GM21717 (cell line): ENCODE measurements around the gene NTM.

Experiments
- ATAC-seq: cut with Tn5 transposase; IDR thresholded peaks from one replicate; pipeline ENCODE4 v1.9.1; 2021; ENCODE audit warnings: mild to moderate bottlenecking, moderate library complexity; ENCODE audit not compliant: unreplicated experiment

Gene NTM

DNA sequence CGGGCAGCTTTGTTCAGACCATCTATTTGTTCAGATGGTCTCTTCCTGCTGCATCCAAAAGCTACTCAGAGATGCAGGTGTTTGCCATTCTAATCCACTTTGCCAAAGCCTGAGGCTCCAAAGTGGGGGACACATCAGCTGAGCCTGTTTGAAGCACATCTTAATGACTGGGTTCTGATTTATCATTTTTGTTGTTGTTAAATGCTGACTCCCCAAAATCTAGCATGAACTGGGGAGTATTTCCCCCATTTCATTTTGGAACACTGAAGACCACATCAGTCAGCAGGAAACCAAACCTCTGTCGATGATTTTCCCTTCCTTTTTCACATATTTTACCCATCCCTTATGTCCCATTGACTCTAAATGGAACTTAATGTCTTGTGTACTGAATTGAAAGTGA is 262.6 kb downstream of the NTM start:
- no peak for ATAC-seq

DNA sequence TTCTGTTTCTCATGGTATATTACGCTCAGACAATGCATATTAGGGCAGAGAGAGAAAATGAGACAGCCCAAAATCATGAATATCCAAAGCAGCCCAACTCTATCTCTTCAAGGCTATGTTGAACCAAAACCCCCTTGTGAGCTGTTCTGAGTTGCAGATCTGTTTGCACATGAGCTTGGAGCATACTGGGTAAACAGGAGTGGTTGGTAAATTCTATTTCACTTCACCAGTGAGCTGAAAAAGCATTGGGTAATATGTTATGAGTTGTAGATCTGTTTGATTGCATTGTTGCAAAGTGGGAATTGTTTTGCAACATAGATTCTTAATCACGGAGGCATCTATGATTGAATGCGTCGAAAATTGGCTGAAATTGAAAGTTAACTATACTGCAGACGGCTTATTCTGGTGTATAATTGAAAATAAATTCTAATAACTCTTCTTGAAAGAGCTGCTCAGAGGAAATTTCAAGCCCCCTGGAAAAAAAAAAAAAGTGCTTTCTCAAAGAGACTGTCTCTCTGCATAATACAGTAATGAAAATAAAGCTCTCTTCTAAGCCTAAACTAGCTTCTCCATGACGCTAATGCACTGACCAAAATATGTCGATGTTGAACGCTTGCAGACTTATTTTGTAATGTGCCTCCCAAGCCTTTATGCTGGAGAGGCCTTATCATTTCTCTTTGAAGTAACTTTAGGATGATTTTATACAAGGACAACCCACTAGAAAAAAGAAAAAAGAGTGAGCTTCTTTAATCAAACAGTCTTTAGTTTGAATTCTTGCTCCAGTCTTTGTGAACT is 263.7 kb downstream of the NTM start:
- ATAC-seq = no peak

DNA sequence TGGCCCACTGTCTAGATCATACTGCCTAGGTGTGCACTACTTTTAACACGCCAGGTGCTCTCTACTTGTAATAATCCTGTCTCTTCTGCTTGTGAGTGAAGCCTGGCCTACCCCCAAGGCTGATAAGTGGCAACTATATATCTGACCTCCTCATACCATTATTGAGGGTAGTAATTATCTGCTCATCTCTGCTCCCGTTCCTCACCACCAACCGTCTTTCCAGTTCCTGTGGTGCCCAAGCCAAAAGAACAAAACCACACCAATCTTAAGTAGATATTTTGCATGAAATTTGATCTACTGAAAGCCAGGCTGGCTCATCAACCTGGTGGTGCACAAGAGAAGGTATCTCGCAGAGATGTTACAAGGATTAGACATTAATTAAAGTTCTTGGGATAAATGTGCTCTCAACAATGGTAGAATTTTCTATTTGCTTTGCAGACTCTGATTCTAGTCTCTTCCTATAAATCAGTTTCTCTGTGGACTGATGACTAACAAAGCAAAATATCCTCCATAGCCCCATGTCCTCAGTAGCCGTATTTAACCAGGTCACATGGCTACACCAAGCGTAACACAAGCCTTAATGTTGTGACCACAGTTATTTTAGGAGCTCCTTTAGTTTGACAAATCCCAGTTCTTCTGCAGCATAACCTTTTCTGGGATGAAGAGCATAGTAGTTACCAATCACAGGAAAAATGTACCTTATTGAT is 267.2 kb downstream of the NTM start:
- ATAC-seq = no peak

DNA sequence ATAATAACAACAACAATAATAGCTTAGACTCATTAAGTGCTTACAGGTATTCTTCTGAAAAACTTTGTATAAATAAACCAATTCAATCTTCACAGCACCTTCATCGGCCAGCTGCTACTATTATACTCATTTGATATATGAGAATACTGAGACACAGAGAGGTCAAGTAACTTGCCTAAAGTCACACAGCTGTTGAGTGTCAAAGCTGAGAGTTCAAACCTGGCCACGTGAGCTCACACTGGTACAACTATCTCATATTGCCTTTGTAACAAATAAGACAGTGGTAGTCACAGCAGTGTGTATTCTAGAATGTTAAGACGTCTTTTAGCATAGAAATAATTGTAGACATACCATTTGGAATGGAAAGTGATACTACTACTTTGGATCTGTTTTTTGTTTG is 268.5 kb downstream of the NTM start:
- ATAC-seq = no peak

DNA sequence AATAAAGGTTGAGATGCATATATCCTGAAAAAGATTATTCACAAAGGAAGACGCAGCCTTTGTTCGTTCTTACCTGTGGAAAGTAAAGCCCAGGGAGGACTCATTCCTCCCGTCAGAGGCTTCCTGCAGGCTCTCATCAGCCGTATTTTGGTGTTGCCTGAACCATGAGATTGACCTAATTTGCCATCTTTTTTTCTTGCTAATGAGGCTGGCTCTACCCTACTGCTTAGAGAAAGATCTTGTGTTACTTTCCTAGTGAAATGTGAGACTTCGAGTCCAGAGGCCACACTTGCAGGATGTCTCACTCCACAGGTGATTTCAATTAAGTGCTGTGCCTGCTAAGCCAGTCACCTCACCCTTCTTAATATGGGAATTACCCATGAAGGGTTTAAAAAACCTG is 269.9 kb downstream of the NTM start:
- no peak for ATAC-seq

DNA sequence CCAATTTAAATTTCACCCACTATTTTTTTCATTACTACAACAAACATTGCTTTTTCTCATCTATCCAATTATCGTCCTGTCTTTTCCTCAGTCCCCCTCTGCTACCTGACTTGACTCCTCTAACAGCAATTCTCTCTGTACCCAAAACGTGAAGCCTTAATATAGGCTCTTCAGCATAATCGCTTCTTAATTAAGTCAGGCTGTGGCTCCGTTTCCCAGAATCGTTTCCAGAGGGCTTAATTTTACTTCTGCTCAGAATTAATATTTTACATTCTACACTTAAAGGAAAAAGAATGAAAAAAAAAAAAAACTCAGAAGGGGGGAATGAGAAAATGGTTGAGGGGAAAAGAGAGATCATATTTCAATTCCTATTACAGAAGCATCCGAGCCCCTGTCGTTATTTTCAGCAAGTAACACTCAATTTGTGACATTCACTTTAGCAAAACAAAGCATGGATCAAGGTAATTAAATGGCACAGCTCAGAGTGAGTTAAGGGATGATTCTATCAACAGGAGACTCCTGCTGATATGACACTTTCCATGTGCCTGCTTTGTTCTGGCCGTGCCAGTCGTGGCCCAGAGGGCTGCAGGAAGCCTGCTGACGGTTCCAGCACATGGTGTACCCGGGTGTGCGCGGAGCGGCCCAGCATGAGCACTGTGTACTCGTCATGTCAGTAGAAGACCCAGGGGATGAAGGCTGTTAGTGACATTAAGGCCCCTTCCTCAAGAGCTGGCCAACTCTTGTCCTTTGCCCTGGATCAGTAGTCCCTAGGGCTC is 272.5 kb downstream of the NTM start:
- no peak for ATAC-seq

DNA sequence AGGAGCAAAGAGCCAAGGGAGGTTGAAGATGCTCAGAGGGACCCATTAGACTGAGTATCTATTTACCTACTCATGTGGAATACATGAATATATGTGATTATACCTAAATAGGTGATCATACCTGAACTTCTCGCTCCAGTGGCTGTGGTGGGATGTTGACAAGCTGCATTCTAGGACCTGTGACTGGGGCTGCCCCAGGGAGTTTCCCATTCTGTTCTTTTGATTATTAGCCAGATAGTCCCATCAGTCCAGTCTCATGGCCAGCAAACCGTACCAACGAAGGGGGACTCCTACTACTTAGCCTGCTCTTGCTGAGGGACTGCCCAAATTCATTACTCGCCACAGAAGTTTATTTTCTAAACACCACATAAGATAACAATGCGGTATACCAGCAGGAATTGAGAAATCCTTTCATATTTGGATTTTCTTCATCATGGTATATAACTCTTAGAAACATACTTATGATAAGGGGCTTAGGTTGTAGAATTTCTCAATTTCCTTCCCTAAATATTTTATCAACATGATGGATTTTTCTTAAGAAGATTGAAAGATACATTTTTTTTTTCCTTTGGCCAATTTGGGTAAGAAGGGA is 273.9 kb downstream of the NTM start:
- no peak for ATAC-seq

DNA sequence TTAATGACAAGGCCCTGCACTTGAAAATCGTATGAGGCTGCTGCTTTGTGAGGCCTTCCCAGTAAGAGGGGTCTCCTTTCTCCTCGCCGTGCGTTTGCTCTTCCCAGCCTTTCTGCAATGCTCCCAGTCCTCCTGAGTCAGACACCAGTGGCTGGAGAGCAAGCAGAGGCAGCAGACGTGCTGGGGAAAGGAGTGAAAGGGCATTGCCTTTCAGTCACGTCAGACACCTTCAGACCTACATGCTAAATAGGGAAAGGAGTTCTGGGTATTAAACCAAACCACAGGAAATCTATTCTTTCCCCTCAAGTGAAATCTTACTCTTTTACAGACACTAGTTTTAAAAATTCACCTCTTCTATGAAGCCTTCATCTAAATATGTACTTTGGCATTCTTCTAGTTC is 274.8 kb downstream of the NTM start:
- no peak for ATAC-seq

DNA sequence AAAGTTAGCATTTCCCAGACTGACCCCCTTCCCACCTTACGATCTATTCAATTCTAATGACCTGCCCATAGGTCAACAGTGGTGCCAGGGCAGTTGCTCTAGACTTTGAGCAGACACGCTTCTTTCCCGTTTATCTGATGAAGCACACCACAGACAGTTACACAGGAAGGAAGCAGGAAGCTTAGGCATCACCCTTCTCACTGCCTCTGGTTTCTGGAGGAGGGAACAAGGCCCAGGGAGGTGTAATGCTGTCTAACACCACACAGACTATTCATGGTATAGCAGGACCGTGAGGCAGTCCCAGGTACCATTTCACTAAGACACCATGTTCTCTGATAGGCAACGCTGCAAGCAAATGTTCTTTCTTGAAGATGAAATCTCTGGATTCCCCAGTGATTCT is 279.4 kb downstream of the NTM start:
- ATAC-seq = no peak

DNA sequence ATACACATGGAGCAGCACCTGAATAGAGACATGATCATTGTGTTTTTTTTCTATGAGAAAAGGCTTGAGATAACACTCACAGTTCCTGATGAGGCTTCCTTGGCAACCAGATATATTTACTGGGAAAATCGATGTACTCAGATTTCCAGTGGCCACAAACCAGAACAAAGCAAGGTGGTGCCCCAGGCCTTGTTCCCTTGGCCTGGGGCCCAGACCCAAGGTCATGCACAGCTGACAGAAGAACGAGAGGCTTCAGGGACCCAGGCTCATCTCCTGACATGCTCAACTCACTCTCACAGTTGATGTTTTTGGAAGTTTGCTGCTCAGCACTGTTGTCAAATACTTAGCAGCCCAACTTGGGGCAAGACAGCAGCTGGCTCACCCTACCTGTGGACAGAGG is 281.8 kb downstream of the NTM start:
- no peak for ATAC-seq

DNA sequence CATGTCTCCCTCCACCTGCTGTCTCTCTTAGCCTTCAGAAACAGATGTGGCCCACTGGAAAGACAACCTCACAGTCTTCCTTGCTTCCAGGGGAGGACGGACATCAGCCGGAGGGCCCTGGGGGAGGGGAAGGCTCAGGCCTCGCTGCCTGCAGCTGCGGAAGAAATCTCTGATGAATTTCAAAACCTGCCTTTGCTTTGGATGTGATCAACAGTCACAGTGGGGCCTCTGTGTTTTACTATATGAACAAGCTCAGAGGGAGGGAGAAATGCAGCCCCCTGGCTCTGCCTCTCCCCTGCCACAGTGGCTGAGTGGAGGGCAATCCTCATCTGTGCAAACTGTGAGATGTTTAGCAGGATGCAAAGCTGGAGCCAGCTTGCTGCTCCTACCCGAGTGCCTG is 282.8 kb downstream of the NTM start:
- ATAC-seq = no peak

DNA sequence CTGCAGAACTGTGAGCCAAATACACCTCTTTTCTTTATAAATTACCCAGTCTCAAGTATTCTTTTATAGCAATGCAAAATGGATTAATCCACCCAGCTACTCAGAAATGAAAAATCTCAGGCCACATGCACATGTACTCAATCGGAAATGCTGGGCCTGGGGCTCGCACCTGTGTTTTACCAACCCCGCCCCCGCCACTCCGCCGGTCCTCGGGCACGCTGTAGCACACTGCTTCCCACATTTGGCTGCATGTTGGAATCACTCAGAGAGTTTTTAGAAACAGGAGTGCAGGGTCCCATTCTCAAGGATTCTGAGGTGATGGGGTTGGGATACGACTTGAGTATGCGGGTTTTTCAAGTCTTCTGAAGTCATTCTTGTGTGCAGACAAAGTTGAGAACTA is 284.4 kb downstream of the NTM start:
- no peak for ATAC-seq

DNA sequence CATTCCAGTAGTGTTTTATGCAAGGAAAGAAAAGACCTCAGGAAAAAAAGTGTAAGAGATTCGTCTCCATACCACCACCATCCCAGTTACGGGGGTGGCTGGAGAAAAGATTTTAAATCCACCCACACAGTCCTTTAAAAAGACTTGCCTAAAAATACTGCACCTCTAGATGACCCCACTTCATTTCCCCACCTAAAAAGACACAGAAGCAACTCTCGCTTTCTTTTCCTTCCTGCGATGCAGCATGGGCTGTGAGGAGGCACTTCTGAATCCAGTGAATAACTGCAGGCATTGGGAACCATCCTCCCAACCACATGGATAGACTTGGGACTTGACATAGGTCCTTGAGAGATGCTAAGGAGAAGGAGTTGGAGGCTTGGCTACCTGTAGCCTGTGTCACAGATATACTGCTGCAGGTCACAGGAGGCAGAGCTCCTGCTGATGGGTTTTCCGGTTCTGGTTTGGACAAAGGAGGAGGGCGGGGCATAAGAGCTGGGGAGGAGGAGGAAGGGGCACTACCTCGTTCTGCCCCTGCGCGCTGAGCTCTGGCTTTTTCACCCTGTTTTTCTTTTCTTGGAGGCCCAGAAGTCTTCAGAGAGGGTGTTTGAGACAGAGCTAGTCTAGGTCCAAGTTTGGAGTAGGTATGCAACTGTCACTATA is 285.9 kb downstream of the NTM start:
- no peak for ATAC-seq

DNA sequence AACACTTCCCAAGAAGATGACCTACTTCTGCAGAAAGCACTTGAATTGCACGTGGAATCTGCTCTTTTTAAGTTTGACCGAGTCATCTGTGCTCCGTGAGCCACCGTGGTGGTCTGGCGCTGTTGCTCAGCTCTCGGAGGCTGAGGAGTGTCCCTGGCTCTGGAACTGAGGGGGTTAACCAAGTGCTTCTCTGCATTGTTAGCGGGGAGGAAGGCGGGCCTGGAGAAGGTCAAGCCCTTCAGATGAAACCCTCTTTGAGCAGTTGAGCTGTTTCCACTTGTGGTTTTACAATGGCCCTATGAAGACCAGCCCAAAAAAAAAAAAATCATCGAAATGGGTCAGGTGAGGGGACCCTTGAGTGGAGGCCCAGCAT is 286.4 kb downstream of the NTM start:
- ATAC-seq = no peak

DNA sequence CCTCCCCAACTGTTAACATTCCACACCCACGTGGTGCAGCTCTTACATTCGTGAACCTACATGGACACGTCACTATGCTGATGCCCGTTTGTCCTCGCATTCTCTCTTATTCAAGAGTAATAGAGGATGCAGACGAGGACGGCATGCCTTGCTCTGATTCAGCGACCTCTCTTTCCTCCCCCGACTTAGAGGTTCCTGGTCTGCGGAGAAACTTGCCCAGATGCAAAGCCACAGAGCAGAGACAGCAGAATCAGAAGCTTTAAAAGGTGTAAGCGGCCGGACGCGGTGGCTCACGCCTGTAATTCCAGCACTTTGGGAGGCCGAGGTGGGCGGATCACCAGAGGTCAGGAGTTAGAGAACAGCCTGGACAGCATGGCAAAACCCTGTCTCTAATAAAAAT is 288.0 kb downstream of the NTM start:
- no peak for ATAC-seq

DNA sequence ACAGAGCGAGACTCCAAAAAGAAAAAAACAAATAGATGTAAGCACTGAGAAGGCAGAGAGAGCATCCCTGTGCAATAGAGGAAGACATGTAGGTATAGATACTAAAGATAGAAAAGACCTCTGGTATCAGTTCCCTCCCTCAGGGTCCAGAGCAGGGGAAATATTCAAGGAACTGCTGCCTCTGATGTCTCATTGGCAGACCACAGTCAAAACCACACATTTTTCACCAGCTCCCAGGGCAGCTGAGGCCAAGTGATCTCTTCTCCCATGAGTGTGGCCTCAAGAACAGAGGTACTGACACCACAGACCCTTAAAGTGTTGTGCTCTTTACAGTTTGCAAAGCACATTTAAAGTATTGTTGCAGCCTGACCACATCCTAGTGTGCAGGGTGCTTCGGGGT is 288.5 kb downstream of the NTM start:
- peak; percentile 79 for ATAC-seq

DNA sequence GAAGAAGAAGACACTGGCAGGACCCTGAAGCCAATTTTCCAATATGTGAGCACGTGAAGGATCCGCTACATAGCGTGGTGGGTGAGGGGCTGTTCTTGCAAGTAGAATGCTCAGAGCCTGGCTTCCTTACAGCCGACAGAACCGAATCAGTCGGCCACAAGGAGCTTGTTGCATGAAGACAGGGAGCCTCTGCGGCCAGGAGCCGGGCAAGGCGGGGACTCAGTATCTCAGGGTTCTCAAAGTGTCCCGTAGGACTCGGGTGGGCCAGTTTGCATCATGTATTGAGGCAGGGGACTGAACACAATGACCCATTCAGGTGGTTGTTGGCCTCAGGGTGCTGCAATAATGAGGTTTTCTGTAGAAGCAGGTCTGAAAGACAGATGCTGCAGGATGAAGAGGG is 289.5 kb downstream of the NTM start:
- no peak for ATAC-seq

DNA sequence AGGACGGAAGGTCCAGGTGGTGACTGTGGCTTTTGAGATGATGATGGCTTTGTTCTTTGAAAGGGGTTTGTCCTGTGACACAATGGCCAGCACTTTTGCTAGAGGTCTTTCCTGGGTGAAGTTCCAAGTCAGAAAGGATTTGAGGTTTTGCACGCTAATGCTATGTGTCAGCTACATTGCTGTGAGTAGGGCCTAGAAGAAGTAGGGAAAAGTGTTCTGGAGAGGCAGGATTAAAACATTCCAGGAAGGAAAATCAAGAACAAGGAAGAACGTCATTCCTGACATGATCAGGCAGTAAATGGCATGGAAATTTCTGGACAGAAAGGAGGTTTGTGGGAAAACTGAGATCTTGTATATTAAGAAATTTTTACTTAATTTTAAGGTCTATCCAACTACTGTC is 290.7 kb downstream of the NTM start:
- ATAC-seq = no peak

DNA sequence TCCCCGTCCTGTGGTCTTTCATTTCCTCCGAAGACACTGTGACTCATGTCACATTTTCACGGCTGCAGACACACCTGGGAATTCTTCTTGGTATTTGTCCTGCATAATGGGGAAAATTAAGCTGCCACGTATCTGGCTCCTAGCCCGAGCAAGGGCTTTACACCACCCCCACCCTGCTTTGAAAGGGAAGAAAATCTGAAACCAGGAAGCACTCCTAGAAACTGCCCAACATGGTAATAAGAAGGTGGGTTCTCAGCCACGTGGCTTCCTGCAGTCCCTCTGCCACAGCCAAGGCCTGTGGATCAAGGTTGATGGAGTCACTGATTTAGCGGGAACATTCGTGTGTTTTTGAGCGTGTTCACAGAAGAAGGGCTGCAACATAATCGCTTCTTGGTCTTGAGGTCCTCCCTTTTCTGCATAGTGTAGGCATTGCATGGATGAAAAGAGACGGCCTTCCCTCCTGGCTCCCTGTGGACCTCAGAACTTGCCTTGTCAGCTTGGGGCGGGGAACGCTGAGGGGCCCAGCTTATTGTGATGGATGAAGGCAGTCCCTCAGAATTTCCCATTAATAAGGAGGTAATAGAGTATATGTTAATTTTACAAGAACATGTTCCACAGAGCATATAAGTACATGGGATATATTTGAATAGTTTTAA is 292.0 kb downstream of the NTM start:
- no peak for ATAC-seq

DNA sequence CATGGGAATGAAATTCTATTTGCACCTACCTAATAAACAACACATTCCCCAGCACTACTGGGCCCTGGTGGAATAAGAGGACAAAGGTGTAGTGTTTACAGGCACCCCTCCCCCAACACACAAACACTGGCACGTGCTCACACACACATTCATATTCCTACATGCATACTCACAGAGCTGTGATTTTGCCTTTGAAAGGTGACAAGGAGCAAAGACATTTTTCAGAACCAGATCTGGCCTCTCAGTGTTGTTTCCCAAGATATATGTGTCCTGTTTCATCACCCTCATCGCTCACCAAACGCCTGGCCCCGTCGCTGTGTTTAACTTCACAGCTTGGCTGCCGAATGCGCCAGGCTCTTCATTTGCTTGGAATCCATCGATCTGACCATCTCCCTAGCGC is 292.6 kb downstream of the NTM start:
- no peak for ATAC-seq
